Stomach smooth muscle (tissue), 2 donors: ENCODE measurements around the gene SEC14L2.

ENCODE experiments used
- H3K27ac ChIP-seq: one replicate; pipeline ENCODE4 v1.7.0; 2013; ENCODE audit warnings: mild to moderate bottlenecking, low read length, inconsistent platforms
- H3K27me3 ChIP-seq, 2 donors: one replicate each; pipeline ENCODE4 v1.7.0; 2013; ENCODE audit warnings: low read length in 2 of 2; ENCODE audit not compliant: insufficient read depth in 2 of 2, control insufficient read depth in 1 of 2
- H3K36me3 ChIP-seq, 2 donors: one replicate each; pipeline ENCODE4 v1.7.0; 2013; ENCODE audit warnings: low read length in 2 of 2; ENCODE audit not compliant: control insufficient read depth in 2 of 2, insufficient read depth in 2 of 2
- H3K4me1 ChIP-seq: one replicate; pipeline ENCODE4 v1.7.0; 2013; ENCODE audit warnings: low read length; ENCODE audit not compliant: control insufficient read depth, insufficient read depth
- H3K4me3 ChIP-seq, 2 donors: one replicate each; pipeline ENCODE4 v1.7.0; 2013; ENCODE audit warnings: low read length in 2 of 2
- H3K9ac ChIP-seq, 2 donors: one replicate each; pipeline ENCODE4 v1.7.0; 2013; ENCODE audit warnings: low read length in 2 of 2, mild to moderate bottlenecking in 1 of 2
- H3K9me3 ChIP-seq, 2 donors: one replicate each; pipeline ENCODE4 v1.7.0; 2013; ENCODE audit warnings: low read length in 2 of 2; ENCODE audit not compliant: control insufficient read depth in 2 of 2
- donor health status: healthy.
- donor health status: Pancreatic carcinoma.

Gene SEC14L2

GRCh38 chr22:30422481-30423300 is 25.9 kb downstream of the SEC14L2 start:
- peak overlapping the region; percentile 95 to 97 for H3K9ac ChIP-seq
- peak overlapping the region; percentile 89 to 95 for H3K4me3 ChIP-seq
- H3K27me3 ChIP-seq: no peaks in the 10 kb centered on the region
- H3K9me3 ChIP-seq: no peaks in the 10 kb centered on the region
- peaks cover 53% of the 10 kb centered on the region for H3K4me1 ChIP-seq
- H3K36me3 ChIP-seq: peaks cover 14 to 16% of the 10 kb centered on the region in 2 donors
- peak overlapping the region; percentile 95 for H3K27ac ChIP-seq

DNA sequence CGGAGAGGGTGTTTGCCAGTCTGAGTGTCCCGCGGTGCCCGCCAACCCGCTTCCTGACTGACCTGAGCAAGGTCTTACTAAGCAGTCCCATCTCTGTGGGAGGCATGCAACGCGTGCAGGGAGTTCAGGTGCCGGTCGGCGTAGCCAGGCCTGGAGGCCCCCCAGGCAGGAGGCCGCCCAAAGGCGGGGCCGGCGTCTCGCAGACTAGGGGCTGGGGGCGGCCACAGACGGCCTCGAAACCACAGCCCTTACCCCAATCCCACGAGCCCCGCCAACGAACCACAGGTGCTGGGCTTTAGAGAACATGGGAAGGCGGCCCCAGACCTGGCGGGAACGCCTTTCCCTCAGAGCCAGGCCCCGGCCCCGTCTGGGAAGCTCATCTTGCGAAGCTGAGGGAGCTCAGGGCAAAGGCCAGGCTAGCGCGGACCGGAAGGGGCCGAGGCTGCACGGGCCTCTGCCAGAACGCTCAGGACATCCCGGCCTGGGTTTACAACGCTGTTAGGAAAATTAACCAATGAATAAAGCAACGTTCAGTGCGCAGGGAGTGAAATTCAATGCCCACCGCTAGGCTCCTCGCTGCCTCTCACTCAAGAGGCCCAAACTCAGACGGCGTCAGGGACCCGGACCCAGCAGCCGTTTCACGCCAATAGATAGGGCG is 26.6 kb downstream of the SEC14L2 start:
- Histone ChIP-seq H3K36me3 (peaks cover 7 to 9% of the 10 kb centered on the region in 2 donors), H3K27me3 (no peaks in the 10 kb centered on the region), H3K4me1 (peaks cover 53% of the 10 kb centered on the region), H3K4me3 (peak overlapping the region; percentile 89 to 95), H3K9me3 (no peaks in the 10 kb centered on the region), H3K27ac (peak overlapping the region; percentile 95), H3K9ac (peak overlapping the region; percentile 95 to 97)

GRCh38 chr22:30423959-30424533 is 27.2 kb downstream of the SEC14L2 start:
- Histone ChIP-seq H3K4me3 (peak overlapping the region; percentile 89 to 95), H3K9me3 (no peaks in the 10 kb centered on the region), H3K27ac (peak overlapping the region; percentile 95), H3K4me1 (peaks cover 53% of the 10 kb centered on the region), H3K9ac (peak overlapping the region; percentile 95 to 97), H3K36me3 (peaks cover under 1 to 5% of the 10 kb centered on the region in 2 donors), H3K27me3 (no peaks in the 10 kb centered on the region)

- H3K27me3 ChIP-seq: no peaks in the 10 kb centered on the region
- peak overlapping the region; percentile 67 to 95 for H3K9ac ChIP-seq
- peaks cover 53% of the 10 kb centered on the region for H3K4me1 ChIP-seq
- no peaks in the 10 kb centered on the region for H3K9me3 ChIP-seq
- H3K36me3 ChIP-seq: peaks cover 0 to 4% of the 10 kb centered on the region in 2 donors
- H3K4me3 ChIP-seq: peak overlapping the region; percentile 65 to 89
- peak overlapping the region; percentile 95 for H3K27ac ChIP-seq
Observed at GRCh38 chr22:30424534-30425326, 27.9 kb downstream of the SEC14L2 start.

- Histone ChIP-seq H3K27me3 (no peaks in the 10 kb centered on the region), H3K4me3 (peak overlapping the region; percentile 64 to 89), H3K4me1 (peaks cover 51% of the 10 kb centered on the region), H3K9me3 (no peaks in the 10 kb centered on the region), H3K9ac (peak overlapping the region; percentile 57 to 58), H3K27ac (peak overlapping the region; percentile 18), H3K36me3 (peaks cover 0 to 2% of the 10 kb centered on the region in 2 donors)
Observed at GRCh38 chr22:30425327-30425615, 28.5 kb downstream of the SEC14L2 start.

- H3K36me3 ChIP-seq: no peaks in the 10 kb centered on the region
- peak within 1 kb of the TSS; percentile 95 for H3K27ac ChIP-seq
- no peaks in the 10 kb centered on the region for H3K27me3 ChIP-seq
- H3K9me3 ChIP-seq: no peaks in the 10 kb centered on the region
- peak within 1 kb of the TSS; percentile 65 to 89 for H3K4me3 ChIP-seq
- peaks cover 46% of the 10 kb centered on the region for H3K4me1 ChIP-seq
- H3K9ac ChIP-seq: peak within 1 kb of the TSS; percentile 67 to 95
Observed at GRCh38 chr22:30425616-30426387, 29.0 kb downstream of the SEC14L2 start, which contains the start of gene MTFP1. TSS of gene MTFP1 (plus strand) at chr22:30425768. CDS start at chr22:30425880, 112 bp downstream.

GRCh38 chr22:30426388-30427353 is 29.9 kb downstream of the SEC14L2 start:
- H3K27ac ChIP-seq: peak overlapping the region; percentile 18
- H3K9me3 ChIP-seq: no peaks in the 10 kb centered on the region
- H3K27me3 ChIP-seq: no peaks in the 10 kb centered on the region
- peak overlapping the region; percentile 64 to 89 for H3K4me3 ChIP-seq
- peaks cover 46% of the 10 kb centered on the region for H3K4me1 ChIP-seq
- no peaks in the 10 kb centered on the region for H3K36me3 ChIP-seq
- peak overlapping the region in 1 of 2 donors; percentile 57 for H3K9ac ChIP-seq

DNA sequence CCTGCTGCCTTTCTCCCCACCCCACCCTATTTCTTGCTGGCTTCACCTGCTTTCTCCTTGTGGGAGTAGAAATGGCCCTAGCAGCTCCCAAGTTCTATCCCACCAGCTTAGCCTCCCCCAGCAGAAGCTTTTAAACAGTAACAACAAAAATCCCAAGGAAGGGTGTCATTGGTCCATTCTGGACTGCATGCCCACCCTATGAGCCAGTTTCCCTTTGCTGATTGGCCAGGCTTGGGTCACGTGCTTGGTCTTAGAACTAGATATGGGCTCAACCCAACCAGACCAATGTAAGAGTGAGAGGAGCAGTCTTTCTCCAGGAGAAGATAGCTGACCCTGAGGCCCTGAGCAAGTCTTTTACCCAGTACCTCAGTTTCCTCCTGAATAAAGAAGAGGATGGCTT is 31.1 kb downstream of the SEC14L2 start:
- H3K27me3 ChIP-seq: no peaks in the 10 kb centered on the region
- H3K4me1 ChIP-seq: peaks cover 34% of the 10 kb centered on the region
- no peak overlapping the region for H3K4me3 ChIP-seq
- no peak overlapping the region for H3K9ac ChIP-seq
- no peak overlapping the region for H3K27ac ChIP-seq
- no peaks in the 10 kb centered on the region for H3K9me3 ChIP-seq
- no peaks in the 10 kb centered on the region for H3K36me3 ChIP-seq

- Histone ChIP-seq H3K9me3 (no peaks in the 10 kb centered on the region), H3K9ac (no peak overlapping the region), H3K4me1 (peaks cover 17% of the 10 kb centered on the region), H3K4me3 (no peak overlapping the region), H3K27me3 (no peaks in the 10 kb centered on the region), H3K36me3 (no peaks in the 10 kb centered on the region), H3K27ac (no peak overlapping the region)
Observed at GRCh38 chr22:30429887-30430286, 33.1 kb downstream of the SEC14L2 start.
